ENCODE results near the gene CLEC4A.
"Not testable (repeated sequence)": the region's sequence is repeated elsewhere in the genome, so short reads cannot be mapped to it uniquely, and the experiment has no call there.

CLEC4A gene

DNA sequence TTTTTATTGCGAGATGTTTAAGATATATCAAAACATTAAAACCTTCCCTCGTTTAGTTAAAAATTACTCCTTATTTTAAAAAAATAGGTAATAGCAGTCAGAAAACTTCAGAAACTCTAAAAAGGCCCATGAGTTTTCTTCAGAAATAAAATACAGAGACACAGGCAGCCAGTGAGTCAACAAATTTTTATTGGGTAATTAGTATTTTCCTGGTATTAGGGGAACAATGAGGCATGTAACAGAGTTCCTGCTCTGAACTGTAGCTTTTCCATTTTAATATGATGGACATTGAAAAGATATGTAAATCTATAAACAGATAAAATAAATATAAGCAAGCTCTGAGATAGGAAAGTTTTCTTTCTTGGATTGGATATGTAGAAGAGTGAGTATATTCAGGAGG lies 33.0 kb downstream of the CLEC4A start:
- Mint-ChIP-seq H3K4me1 (peaks cover 10 to 49% of the 10 kb centered on the region in 2 donors), H3K27ac (peak overlapping the region; percentile 57), H3K4me3 (no peak overlapping the region), H3K27me3 (peaks cover 6 to 17% of the 10 kb centered on the region in 2 donors), H3K36me3 (no peaks in the 10 kb centered on the region), H3K9me3 (no peaks in the 10 kb centered on the region)
- DNase-seq (no peak), ATAC-seq (replicated peaks) (no peak)

DNA sequence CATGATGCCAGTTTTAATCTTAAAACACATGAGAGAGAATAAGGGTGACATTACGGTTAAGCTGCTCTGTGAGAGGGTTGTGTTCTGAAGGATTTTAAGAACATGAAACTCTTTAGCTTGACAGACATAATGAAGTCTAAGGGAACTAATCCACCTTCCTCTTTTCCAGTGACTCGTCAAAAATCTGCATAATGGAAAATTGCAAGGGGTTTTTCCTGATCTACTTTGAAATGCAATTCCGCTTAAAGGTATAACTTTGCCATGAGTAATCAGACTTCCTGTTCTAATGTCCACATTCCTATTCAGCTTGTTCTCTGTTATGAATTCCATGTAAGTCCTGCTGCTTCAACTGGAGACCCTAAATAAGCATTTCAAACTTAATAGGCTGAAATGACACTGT lies 33.4 kb downstream of the CLEC4A start, which contains the start of gene ZNF705A:
Gene ZNF705A, plus strand, starts transcription at position 171 of the 400 bp plus-strand sequence. CDS start 15,611 bp downstream, outside the sequence.
- no peak for DNase-seq
- Mint-ChIP-seq H3K36me3 (no peaks in the 10 kb centered on the region), H3K27me3 (peaks cover 1 to 14% of the 10 kb centered on the region in 2 donors)

DNA sequence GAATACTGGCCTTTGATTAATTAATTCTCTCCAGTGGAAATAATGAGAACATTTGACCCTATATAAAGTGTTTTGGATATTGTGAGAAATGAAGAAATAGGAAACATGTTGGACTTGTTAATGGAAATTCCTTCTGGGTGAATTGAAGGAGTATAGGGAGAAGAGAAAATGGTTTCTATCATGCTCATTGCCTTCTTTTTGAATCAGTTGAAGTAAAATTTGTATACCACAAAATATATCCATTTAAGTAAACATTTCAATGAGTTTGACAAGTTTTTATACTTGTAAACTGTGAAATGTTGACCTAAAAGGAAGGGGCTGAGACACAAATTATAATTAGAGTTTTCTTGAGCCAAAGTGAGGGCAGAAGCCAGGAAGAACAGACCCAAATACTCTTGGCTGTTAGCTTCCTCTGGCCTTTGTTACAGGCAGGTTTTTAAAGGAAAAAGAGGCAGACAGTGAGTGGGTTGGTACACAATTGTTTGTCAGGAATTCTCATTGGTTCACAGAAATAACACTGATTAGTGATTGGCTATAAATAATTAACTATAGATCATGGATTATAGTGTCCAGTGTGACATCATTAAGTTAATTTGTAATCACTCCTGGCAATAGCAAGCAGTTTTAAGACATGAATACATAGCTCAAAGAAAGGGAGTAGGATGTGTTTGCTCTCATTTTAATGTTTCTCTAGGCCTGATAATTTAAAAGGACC lies 34.2 kb downstream of the CLEC4A start:
- H3K27me3 Mint-ChIP-seq: peaks cover 0 to 7% of the 10 kb centered on the region in 2 donors
- H3K9me3 Mint-ChIP-seq: no peaks in the 10 kb centered on the region
- H3K36me3 Mint-ChIP-seq: no peaks in the 10 kb centered on the region
- DNase-seq: no peak
- H3K27ac Mint-ChIP-seq: no peak overlapping the region
- no peak overlapping the region for H3K4me3 Mint-ChIP-seq
- ATAC-seq (replicated peaks): no peak
- peaks cover 10 to 39% of the 10 kb centered on the region in 2 donors for H3K4me1 Mint-ChIP-seq

More for the DNA sequence above, 33.4 kb downstream of the CLEC4A start, which contains the start of gene ZNF705A:
- peak within 1 kb of the TSS; percentile 57 for H3K27ac Mint-ChIP-seq
- no peak within 1 kb of the TSS for H3K4me3 Mint-ChIP-seq
- ATAC-seq (replicated peaks): peak in 1 of 2 donors; percentile 29
- no peaks in the 10 kb centered on the region for H3K9me3 Mint-ChIP-seq
- H3K4me1 Mint-ChIP-seq: peaks cover 10 to 47% of the 10 kb centered on the region in 2 donors

DNA sequence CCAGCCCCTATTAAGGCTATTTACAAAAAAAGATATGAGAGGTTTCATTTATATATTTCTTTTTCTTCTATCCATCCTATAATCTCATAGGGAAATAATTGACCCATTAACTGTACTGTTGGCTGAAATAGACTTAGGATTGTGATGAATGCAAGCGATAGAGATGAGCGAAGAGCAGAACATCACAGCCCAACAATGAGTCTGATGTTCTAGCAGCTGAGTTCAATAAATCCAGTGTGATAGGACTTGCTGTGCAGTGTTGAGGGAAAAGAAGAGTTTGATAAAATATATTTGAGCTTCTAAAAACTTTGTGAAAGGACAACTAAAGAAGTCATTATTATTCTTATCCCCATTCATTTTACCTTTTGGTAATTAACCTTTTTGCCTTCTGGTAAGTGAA lies 49.5 kb downstream of the CLEC4A start:
- not testable (repeated sequence) for ATAC-seq (replicated peaks); H3K9me3 Mint-ChIP-seq; H3K36me3 Mint-ChIP-seq; H3K4me3 Mint-ChIP-seq; H3K27ac Mint-ChIP-seq; H3K27me3 Mint-ChIP-seq; H3K4me1 Mint-ChIP-seq; DNase-seq

DNA sequence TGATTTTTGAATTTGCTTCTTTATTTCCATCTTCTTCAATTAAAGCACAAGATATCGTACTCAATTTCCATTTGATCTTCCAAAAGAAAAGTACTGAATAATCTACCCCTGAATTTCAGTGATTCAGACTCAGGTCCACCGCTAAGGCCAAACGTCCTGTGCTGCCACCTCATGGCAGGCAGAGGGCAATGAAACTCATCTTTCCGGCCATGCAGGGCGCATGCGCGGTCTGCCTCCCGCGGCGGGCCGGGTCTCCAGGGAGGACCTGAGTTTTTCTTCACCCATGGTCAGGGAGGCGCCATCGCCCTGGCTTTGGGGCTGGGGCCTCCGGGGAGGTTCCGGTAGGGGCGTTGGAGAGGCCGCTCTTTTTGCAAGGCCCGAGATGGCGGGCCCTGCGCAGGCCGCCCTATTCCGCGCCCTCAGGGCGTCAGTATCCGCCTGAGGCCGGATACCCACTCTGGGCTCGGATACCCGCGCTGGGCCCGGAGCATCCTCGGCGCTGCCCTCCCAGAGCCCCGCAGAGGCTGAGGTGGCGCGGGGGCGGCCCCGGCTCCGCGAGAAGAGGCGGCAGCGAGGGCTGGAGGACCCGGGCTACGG lies 56.7 kb downstream of the CLEC4A start:
- H3K4me1 Mint-ChIP-seq: peaks cover 5 to 12% of the 10 kb centered on the region in 2 donors
- not testable (repeated sequence) for H3K9me3 Mint-ChIP-seq, H3K36me3 Mint-ChIP-seq, H3K27me3 Mint-ChIP-seq
- ATAC-seq (replicated peaks): peak; percentile 82 to 87
- DNase-seq: peak; percentile 72
- H3K4me3 Mint-ChIP-seq: peak overlapping the region; percentile 87 to 88
- H3K27ac Mint-ChIP-seq: peak overlapping the region; percentile 93

DNA sequence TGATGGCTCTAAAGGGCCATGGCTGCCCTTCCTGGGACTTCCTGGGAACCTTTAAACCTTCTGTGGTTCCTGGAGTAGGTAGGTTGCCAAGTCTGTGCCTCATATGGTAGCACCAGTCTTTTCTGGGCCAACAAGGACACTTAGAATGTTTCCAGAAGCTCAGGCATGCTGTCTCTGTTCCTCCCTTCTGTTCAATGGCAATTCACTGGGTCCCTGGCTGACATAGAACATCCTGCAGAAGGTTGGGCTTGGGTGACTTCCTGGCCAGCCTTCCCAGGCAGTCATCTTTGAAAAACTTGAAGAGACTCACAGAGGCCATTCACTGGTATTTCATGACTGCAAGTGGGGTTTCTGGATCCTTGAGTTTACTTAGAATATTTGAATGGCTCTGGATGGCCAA lies 57.9 kb downstream of the CLEC4A start:
- not testable (repeated sequence) for H3K27ac Mint-ChIP-seq; H3K27me3 Mint-ChIP-seq; H3K9me3 Mint-ChIP-seq; DNase-seq; ATAC-seq (replicated peaks); H3K36me3 Mint-ChIP-seq
- H3K4me3 Mint-ChIP-seq: peak overlapping the region; percentile 77 to 87
- H3K4me1 Mint-ChIP-seq: peaks cover 5 to 12% of the 10 kb centered on the region in 2 donors

DNA sequence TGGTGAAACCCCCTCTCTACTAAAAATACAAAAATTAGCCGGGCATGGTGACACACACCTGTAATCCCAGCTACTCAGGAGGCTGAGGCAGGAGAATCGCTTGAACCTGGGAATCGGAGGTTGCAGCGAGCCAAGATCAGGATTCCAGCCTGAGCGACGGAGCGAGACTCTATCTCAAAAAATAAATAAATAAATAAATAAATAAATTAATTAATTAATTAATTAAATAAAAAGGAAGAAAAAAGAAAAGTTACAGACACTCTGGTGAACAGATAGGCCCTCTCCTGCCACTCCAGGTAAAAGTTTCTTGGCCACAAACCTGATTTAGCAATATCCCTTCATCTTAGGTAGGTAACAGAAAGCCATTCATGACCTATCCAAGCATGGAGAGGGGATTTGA lies 59.5 kb downstream of the CLEC4A start:
- H3K4me3 Mint-ChIP-seq; H3K27ac Mint-ChIP-seq; H3K27me3 Mint-ChIP-seq; H3K9me3 Mint-ChIP-seq; ATAC-seq (replicated peaks); DNase-seq; H3K36me3 Mint-ChIP-seq: not testable (repeated sequence)
- peaks cover 5 to 12% of the 10 kb centered on the region in 2 donors for H3K4me1 Mint-ChIP-seq

DNA sequence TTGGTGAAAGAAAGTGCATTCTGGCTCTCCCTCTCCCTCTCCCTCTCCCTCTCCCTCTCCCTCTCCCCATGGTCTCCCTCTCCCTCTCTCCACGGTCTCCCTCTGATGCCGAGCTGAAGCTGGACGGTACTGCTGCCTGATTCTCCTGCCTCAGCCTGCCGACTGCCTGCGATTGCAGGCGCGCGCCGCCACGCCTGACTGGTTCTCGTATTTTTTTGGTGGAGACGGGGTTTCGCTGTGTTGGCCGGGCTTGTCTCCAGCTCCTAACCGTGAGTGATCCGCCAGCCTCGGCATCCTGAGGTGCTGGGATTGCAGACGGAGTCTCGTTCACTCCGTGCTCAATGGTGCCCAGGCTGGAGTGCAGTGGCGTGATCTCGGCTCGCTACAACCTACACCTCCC lies 59.9 kb downstream of the CLEC4A start:
- DNase-seq; H3K27me3 Mint-ChIP-seq; H3K4me3 Mint-ChIP-seq; H3K9me3 Mint-ChIP-seq; H3K27ac Mint-ChIP-seq; ATAC-seq (replicated peaks); H3K36me3 Mint-ChIP-seq: not testable (repeated sequence)
- peaks cover 5 to 12% of the 10 kb centered on the region in 2 donors for H3K4me1 Mint-ChIP-seq

DNA sequence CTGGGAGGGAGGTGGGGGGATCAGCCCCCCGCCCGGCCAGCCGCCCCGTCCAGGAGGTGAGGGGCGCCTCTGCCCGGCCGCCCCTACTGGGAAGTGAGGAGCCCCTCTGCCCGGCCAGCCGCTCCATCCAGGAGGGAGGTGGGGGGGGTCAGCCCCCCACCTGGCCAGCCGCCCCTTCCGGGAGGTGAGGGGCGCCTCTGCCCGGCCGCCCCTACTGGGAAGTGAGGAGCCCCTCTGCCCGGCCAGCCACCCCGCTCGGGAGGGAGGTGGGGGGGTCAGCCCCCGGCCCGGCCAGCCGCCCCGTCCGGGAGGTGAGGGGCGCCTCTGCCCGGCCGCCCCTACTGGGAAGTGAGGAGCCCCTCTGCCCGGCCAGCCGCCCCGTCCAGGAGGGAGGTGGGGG lies 60.8 kb downstream of the CLEC4A start:
- not testable (repeated sequence) for DNase-seq; H3K4me3 Mint-ChIP-seq; H3K27me3 Mint-ChIP-seq; ATAC-seq (replicated peaks); H3K36me3 Mint-ChIP-seq; H3K27ac Mint-ChIP-seq; H3K9me3 Mint-ChIP-seq
- H3K4me1 Mint-ChIP-seq: peaks cover 5 to 12% of the 10 kb centered on the region in 2 donors

DNA sequence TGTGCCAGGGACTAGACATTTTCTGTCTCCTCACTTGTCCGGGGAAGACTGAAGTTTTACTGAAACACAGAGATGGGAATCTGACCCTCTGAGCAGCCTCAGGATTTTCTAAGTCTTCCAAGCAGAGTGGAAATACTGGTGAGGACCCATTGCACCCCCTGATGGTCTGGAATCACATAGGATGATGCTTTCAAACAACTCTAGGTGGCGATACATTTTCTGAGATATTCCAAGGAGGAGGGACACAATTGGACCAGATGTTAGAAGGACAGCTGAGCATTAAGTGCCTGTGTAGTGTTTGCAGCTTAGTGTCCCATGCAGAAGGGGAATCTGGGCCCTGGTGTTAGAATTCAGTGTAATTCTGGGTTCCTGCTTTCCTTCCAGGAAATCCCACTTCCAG lies 64.7 kb downstream of the CLEC4A start:
- DNase-seq; H3K27ac Mint-ChIP-seq; H3K9me3 Mint-ChIP-seq; H3K27me3 Mint-ChIP-seq; ATAC-seq (replicated peaks); H3K36me3 Mint-ChIP-seq; H3K4me3 Mint-ChIP-seq; H3K4me1 Mint-ChIP-seq: not testable (repeated sequence)
